Right cardiac atrium (tissue), 5 donors: ENCODE results near the gene KAZN. TPM values are rescaled to one million over a fixed set of nuclear protein-coding genes. Genes with fewer than 3 reads are reported as not detected.
A peak's percentile ranks its signal among the peaks of the same experiment; 100 is the strongest.

Experiments
- ATAC-seq, 2 donors: fragments of 200-7000 bp; cut with Tn5 transposase; one replicate each; pipeline versions ENCODE4 v1.8.0 to v1.9.1; 2020; ENCODE audit warnings: moderate library complexity in 2 of 2, mild to moderate bottlenecking in 1 of 2
- DNase-seq, 3 donors: peaks; one replicate each; pipeline ENCODE4 v3.0.0-alpha.2; 2020
- H3K27ac ChIP-seq: one replicate; pipeline ENCODE4 v1.5.1; 2013; ENCODE audit warnings: mild to moderate bottlenecking, low read length, control low read depth, moderate library complexity
- H3K27me3 ChIP-seq: one replicate; pipeline ENCODE4 v1.6.1; 2013; ENCODE audit not compliant: control insufficient read depth, insufficient read depth
- H3K4me1 ChIP-seq: one replicate; pipeline ENCODE4 v1.6.1; 2013; ENCODE audit warnings: low read length; ENCODE audit not compliant: control insufficient read depth, insufficient read depth
- H3K4me3 ChIP-seq: one replicate; pipeline ENCODE4 v1.5.1; 2013; ENCODE audit warnings: low read length, control low read depth
- H3K9me3 ChIP-seq: one replicate; pipeline ENCODE4 v1.6.1; 2013; ENCODE audit warnings: low read length; ENCODE audit not compliant: control insufficient read depth
- WGBS: extraction: QIAGEN DNeasy Blood & Tissue Kit; methylation state at CpG from one replicate; pipeline ENCODE4 v1.1.7; 2013; 5-methylcytosine and 5-hydroxymethylcytosine counted together
- intact Hi-C, 4 donors: fragments of 100-400 bp; cut with DNase I; formaldehyde crosslinking; loops; one replicate each; pipeline versions ENCODE4 v1.11.0 to v1.14.0; 2022 to 2023
- polyA plus RNA-seq: library from polyadenylated mRNA; stranded (reverse); fragments of 200-250 nt; gene quantifications from one replicate; pipeline ENCODE4 v1.2.3, GENCODE V29; 2013
- total RNA-seq, 4 donors: library from RNA; stranded (reverse); fragmentation: NEBNext Ultra II Directional; extraction: Animal tissue kit (Norgen Biotek cat#: 25700); gene quantifications; one replicate each; pipeline ENCODE4 v1.2.1, GENCODE V29; 2021
- donor health status: healthy with polysubstance abuse.
- donor health status: DM: no; HTN: yes; CAD: no.
- donor health status: DM: no; HTN: no; CAD: no.
- donor health status: DM: no; HTN: yes; CAD: no; lungs with severe emphysema.
- donor health status: DM: yes; HTN: yes; CAD: no.

Gene KAZN
- total and polyA plus RNA-seq, 5 donors: 3.7 to 14.9 (median 12.7) TPM

GRCh38 chr1:14614341-14614740, 15.9 kb downstream of the KAZN start:
- 77% methylated on average over 6 of the region's 6 CpGs for WGBS
- H3K27ac ChIP-seq: no peak overlapping the region
- DNase-seq (no peak), ATAC-seq (no peak)
- H3K4me3 ChIP-seq: no peak overlapping the region
- no peaks in the 10 kb centered on the region for H3K27me3 ChIP-seq
- no peaks in the 10 kb centered on the region for H3K9me3 ChIP-seq
- no peaks in the 10 kb centered on the region for H3K4me1 ChIP-seq
- intact Hi-C loops: no loop called here

- 86% methylated on average over 12 of the region's 12 CpGs for WGBS
- Histone ChIP-seq H3K27ac (no peak overlapping the region), H3K27me3 (no peaks in the 10 kb centered on the region), H3K4me3 (no peak overlapping the region), H3K9me3 (no peaks in the 10 kb centered on the region), H3K4me1 (no peaks in the 10 kb centered on the region)
- ATAC-seq: no peak
- DNase-seq: no peak
- intact Hi-C loops: no loop called here
Measured at GRCh38 chr1:14615549-14616218, 17.2 kb downstream of the KAZN start.

DNA sequence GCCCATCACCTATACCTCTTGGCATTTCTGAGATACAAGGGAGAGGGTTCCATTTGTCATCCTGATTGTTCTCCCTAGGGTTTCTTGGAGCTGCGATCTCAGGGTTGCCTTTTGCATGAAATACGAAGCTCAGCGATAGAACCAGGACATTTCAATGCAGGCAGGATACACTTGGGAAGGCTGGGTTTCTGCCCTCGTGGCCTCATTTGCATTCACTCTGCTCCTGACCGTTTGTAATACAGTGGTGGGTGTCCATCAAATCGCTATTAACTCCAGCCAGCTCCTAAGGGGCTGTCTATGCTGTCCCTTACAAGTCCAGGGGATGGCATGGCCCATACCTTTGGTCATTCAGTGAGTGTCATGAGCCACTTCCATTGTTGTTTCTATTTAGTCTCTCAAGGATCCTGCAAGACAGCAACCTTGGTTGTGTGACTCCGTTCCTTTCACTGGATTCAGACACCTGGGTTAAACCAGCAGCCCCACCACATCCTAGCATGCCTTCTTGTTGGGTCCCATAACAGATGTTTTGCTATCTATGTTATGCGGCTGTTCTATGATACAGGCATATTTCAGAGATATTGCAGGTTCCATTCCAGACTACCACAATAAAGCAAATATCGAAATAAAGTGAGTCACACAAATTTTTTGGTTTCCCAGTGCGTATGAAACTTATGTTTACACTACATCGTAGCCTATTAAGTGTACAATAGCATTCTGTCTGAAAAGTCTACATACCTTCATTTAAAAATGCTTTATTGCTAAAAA, 18.3 kb downstream of the KAZN start:
- H3K27me3 ChIP-seq: no peaks in the 10 kb centered on the region
- no peaks in the 10 kb centered on the region for H3K4me1 ChIP-seq
- intact Hi-C loops: no loop called here
- no peaks in the 10 kb centered on the region for H3K9me3 ChIP-seq
- ATAC-seq (no peak), DNase-seq (no peak)
- H3K27ac ChIP-seq: no peak overlapping the region
- WGBS: 70% methylated on average over 11 of the region's 11 CpGs
- no peak overlapping the region for H3K4me3 ChIP-seq

GRCh38 chr1:14617791-14618190, 19.3 kb downstream of the KAZN start:
- Histone ChIP-seq H3K4me1 (no peaks in the 10 kb centered on the region), H3K9me3 (no peaks in the 10 kb centered on the region), H3K27me3 (no peaks in the 10 kb centered on the region), H3K27ac (no peak overlapping the region), H3K4me3 (no peak overlapping the region)
- DNase-seq: no peak
- 50% methylated on average over 7 of the region's 7 CpGs for WGBS
- intact Hi-C loops: no loop called here
- no peak for ATAC-seq

GRCh38 chr1:14620941-14621340, 22.5 kb downstream of the KAZN start:
- Histone ChIP-seq H3K27ac (no peak overlapping the region), H3K4me1 (no peaks in the 10 kb centered on the region), H3K9me3 (no peaks in the 10 kb centered on the region), H3K27me3 (no peaks in the 10 kb centered on the region), H3K4me3 (no peak overlapping the region)
- intact Hi-C loops: no loop called here
- ATAC-seq (no peak), DNase-seq (no peak)

- Histone ChIP-seq H3K4me3 (no peak overlapping the region), H3K27ac (no peak overlapping the region), H3K9me3 (no peaks in the 10 kb centered on the region), H3K4me1 (no peaks in the 10 kb centered on the region), H3K27me3 (no peaks in the 10 kb centered on the region)
- no peak for DNase-seq
- WGBS: 94% methylated on average over 2 of the region's 2 CpGs
- ATAC-seq: no peak
- intact Hi-C loops: no loop called here
Measured at GRCh38 chr1:14623090-14623489, 24.6 kb downstream of the KAZN start.

DNA sequence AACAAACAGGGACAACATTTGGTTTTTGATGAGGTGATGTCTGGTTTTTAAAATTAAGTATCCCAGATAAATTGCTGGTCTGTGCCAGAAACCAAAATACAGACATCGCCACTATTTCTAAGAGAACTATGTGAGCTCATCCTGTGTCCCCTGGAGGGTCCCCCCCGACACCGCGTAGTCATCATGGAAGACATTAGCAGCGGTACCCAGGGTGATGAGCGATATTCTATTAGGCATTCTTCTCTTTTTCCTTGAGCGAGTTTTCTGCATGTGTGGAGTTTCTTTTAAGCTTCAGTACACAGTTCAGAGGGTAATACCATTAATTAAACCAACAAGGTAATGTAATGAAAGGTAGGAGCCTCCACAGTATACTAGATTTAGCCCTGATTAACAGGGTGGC, 26.5 kb downstream of the KAZN start:
- Histone ChIP-seq H3K27me3 (no peaks in the 10 kb centered on the region), H3K4me1 (no peaks in the 10 kb centered on the region), H3K27ac (no peak overlapping the region), H3K9me3 (no peaks in the 10 kb centered on the region), H3K4me3 (no peak overlapping the region)
- intact Hi-C loops: no loop called here
- 89% methylated on average over 7 of the region's 7 CpGs for WGBS
- ATAC-seq: no peak
- no peak for DNase-seq

GRCh38 chr1:14625572-14625971, 27.1 kb downstream of the KAZN start:
- no peaks in the 10 kb centered on the region for H3K27me3 ChIP-seq
- 84% methylated on average over 11 of the region's 11 CpGs for WGBS
- H3K4me3 ChIP-seq: no peak overlapping the region
- H3K4me1 ChIP-seq: no peaks in the 10 kb centered on the region
- H3K9me3 ChIP-seq: no peaks in the 10 kb centered on the region
- no peak for ATAC-seq
- intact Hi-C loops: no loop called here
- no peak for DNase-seq
- H3K27ac ChIP-seq: no peak overlapping the region

DNA sequence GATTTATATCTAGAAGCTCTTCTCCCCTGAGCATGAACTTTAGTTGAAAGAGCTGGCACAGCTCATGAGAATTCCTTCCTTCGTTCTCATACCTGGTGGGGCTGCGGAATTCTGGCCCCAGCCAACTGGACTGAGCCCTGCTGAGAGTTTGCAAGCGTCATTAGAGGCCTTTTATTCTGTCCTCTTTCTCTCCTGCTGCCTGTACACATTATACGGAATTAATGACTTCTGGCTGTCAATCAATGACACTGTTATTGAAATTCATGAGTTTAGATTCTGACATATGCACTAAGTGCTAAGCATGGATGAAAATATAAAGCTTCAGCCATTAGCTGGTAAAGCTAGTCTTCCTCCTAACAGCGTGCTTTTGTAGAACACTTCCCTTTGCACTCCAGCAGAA, 27.5 kb downstream of the KAZN start:
- DNase-seq: no peak
- Histone ChIP-seq H3K4me1 (no peaks in the 10 kb centered on the region), H3K9me3 (no peaks in the 10 kb centered on the region), H3K27ac (no peak overlapping the region), H3K4me3 (no peak overlapping the region), H3K27me3 (no peaks in the 10 kb centered on the region)
- intact Hi-C loops: no loop called here
- no peak for ATAC-seq
- WGBS: 86% methylated on average over 5 of the region's 5 CpGs

DNA sequence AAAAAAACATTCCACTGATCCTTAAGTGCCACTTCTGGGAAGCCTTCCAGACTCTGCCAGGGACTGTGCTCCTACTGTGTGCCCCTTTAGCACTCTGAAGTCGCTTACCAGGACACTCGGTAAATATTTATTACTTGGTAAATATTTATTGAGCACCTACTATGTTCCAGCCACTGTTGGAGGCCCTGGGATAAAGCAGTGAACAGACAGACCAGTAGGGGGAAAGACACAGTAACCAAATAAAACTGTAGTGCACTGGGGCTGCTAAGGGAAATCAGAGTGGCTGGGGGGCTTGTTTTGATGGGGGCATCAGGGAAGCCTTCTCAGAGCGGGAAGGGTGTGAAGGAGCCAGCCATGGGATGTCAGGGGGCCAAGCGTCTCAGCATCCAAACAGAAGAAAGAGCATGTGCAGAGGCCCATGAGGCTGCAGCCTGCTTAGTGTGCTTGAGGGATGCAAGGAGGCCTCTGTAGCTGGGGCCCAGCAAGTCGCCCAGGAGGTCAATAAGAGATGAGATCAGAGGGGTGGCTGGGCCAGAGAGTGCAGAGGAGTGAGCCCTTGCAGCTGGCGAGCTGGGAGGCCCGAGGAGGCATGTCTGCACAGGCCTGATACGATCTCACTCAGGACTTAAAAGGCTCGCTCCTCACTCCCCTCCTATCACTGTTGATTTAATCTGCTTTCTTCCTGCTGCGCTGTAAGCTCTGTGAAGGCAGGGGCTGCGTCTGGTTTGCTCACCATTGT, 28.6 kb downstream of the KAZN start:
- WGBS: 51% methylated on average over 11 of the region's 11 CpGs
- intact Hi-C loops: no loop called here
- H3K4me3 ChIP-seq: no peak overlapping the region
- no peaks in the 10 kb centered on the region for H3K9me3 ChIP-seq
- no peaks in the 10 kb centered on the region for H3K27me3 ChIP-seq
- DNase-seq: peak; percentile 50 to 71 (median 54)
- no peak overlapping the region for H3K27ac ChIP-seq
- H3K4me1 ChIP-seq: no peaks in the 10 kb centered on the region
- ATAC-seq: peak; percentile 71 to 77
